Upper lobe of left lung (tissue), 4 donors: ENCODE data around the gene SLC26A8.

Experiments
- CTCF ChIP-seq, 6 experiments: fragments of 450-650 bp in 4 of 6; fragments of 200-600 bp in 2 of 6; sonication (generic) in 2 of 6; IDR thresholded peaks; one replicate each; pipeline ENCODE4 v1.5.1; 2016 to 2019; ENCODE audit warnings: antibody characterized with exemption in 6 of 6
- EP300 ChIP-seq, 4 donors: sonication (generic); formaldehyde crosslinking; IDR thresholded peaks; one replicate each; pipeline ENCODE4 v1.5.1; 2017; ENCODE audit warnings: antibody characterized with exemption in 4 of 4, control low read depth in 2 of 4
- POLR2A ChIP-seq, 4 donors: fragments of 450-650 bp; IDR thresholded peaks; one replicate each; pipeline ENCODE4 v1.5.1; 2016 to 2017; ENCODE audit warnings: antibody characterized with exemption in 4 of 4, mild to moderate bottlenecking in 2 of 4
- POLR2AphosphoS5 ChIP-seq, 2 donors: sonication (generic); formaldehyde crosslinking; IDR thresholded peaks; one replicate each; pipeline ENCODE4 v1.5.1; 2017; ENCODE audit warnings: antibody characterized with exemption in 2 of 2

DNA sequence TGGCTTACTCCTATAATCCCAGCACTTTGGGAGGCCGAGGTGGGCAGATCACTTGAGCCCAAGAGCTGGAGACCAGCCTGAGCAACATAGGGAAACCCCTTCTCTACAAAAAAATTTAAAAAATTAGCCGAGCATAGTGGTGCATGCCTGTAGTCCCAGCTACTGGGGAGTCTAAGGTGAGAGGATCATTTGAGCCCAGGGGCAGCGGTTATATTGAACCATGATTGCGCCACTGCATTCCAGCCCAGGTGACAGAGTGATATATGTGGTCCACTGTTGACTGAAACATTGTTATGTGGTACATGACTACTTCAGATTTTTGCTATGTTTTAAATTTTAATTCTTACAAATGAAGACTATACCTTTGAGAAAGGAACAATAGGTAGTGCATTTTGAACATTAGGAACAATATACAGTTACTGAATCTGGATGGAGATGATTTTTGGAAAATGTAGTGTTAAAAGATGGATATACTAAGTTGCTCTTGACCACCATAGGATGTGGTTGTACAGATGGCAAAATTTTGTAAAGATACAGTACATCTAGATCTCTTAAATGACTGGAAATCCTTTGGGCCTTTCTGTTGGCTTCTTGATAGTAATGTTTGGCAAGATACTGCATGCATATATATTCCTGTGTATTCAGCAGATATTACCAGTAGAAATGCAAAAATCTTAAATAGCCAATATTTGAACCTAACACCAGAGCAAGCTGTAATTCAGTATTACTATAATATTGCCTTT is 39.0 kb upstream of the SLC26A8 start:
- TF ChIP-seq CTCF (IDR thresholded peaks at IDR 0.05) = no peak
- no peak for TF ChIP-seq EP300 (IDR thresholded peaks at IDR 0.05)
- no peak for TF ChIP-seq POLR2A (IDR thresholded peaks at IDR 0.05)
- no peak for TF ChIP-seq POLR2AphosphoS5 (IDR thresholded peaks at IDR 0.05)
